Activated naive CD4-positive, alpha-beta T cell treated with anti-CD3 and anti-CD28 coated beads, Interleukin-2, amount 50 U/mL, for 72 hours (primary cell): ENCODE results near the gene BASP1. TPM values are rescaled to one million over a fixed set of nuclear protein-coding genes. Genes with fewer than 3 reads are reported as not detected.
"Not testable (repeated sequence)": the region's sequence is repeated elsewhere in the genome, so short reads cannot be mapped to it uniquely, and the experiment has no call there.

Source experiments
- ATAC-seq, 2 donors: fragments of 150-1000 bp; cut with Tn5 transposase; 2 replicates each; pipeline ENCODE4 v1.10.0; 2021; ENCODE audit warnings: mild to moderate bottlenecking in 2 of 2, moderate library complexity in 2 of 2
- DNase-seq, 2 donors: peaks; one replicate each; pipeline ENCODE4 v3.0.0; 2021 to 2022; ENCODE audit warnings: low spot score in 2 of 2
- H3K27ac Mint-ChIP-seq, 2 donors: one replicate each; pipeline ENCODE4 v1.8.0; 2022; ENCODE audit warnings: mild to moderate bottlenecking in 2 of 2, mixed read lengths in 2 of 2
- H3K36me3 Mint-ChIP-seq, 2 donors: one replicate each; pipeline ENCODE4 v1.8.0; 2022; ENCODE audit warnings: mixed read lengths in 2 of 2
- H3K9me3 Mint-ChIP-seq, 2 donors: one replicate each; pipeline ENCODE4 v1.8.0; 2022; ENCODE audit warnings: mixed read lengths in 2 of 2
- total RNA-seq, 2 donors: library from RNA; stranded (reverse); gene quantifications; one replicate each; pipeline ENCODE4 v1.2.3, GENCODE V29; 2022

BASP1 gene
- total RNA-seq, 2 donors from 2014 or later: 0.16 to 0.76 TPM

DNA sequence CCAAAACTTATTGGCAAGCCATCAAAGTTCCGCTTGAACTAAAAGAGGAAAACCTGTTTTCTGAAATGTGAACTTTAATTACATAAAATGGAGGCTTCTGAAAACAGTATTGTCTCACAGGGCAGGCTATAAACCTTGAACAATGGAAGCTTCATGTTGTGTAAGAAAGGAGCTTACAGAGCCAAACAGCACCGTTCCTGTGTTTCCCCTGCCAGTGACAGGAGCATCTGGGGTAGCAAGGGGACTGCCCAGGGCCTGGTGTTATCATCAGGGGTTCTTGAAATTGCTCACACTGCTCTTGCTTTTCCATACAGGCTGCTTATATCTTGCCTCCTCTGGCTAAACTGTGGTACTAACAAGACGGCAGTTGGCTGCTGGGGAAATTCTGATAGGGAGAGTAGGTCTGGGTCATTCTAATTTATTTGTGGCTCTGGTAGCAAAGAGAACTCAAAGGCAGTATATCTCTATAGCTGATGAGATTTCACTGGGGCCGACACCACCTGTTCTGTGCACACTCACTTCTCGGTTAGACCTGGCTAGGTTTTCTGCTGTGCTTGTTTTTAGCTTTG lies 40.4 kb downstream of the BASP1 start:
- Mint-ChIP-seq H3K36me3 (no peaks in the 10 kb centered on the region), H3K9me3 (peaks cover 0 to 8% of the 10 kb centered on the region in 2 donors), H3K27ac (no peak overlapping the region)
- no peak for DNase-seq
- peak in 1 of 2 donors; percentile 40 for ATAC-seq

DNA sequence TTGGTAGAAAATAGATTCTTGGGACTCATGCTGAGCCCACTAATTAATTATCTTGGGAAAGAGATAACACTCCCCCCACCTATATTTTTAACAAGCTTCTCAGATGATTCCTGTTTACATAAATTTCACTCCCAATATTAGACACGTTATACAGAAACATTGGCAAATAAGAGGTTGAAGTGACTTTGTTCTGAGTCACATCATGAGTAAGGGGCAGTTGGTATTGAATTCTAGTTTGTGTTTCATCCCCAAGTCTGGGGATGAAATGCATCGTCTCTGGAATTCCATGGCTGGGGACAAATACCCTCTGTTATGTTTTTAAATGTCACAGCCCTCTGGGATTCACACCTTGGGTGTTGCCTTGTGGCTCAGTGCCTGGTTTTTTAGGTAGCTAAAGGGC lies 41.0 kb downstream of the BASP1 start:
- no peak for DNase-seq
- H3K9me3 Mint-ChIP-seq: peaks cover 0 to 9% of the 10 kb centered on the region in 2 donors
- ATAC-seq: no peak
- no peak overlapping the region for H3K27ac Mint-ChIP-seq
- H3K36me3 Mint-ChIP-seq: no peaks in the 10 kb centered on the region

DNA sequence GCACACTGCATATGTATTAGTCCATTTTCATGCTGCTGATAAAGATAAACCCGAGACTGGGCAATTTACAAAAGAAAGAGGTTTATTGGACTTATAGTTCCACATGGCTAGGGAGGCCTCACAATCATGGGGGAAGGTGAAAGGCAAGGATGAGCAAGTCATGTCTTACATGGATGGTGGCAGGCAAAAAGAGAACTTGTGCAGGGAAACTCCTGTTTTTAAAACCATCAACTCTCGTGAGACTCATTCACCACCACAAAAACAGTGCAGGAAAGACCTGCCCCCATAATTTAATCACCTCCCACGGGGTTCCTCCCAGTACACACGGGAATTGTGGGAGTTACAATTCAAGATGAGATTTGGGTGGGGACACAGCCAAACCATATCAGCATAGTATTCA lies 41.6 kb downstream of the BASP1 start:
- not testable (repeated sequence) for H3K9me3 Mint-ChIP-seq, H3K36me3 Mint-ChIP-seq, H3K27ac Mint-ChIP-seq, DNase-seq, ATAC-seq

DNA sequence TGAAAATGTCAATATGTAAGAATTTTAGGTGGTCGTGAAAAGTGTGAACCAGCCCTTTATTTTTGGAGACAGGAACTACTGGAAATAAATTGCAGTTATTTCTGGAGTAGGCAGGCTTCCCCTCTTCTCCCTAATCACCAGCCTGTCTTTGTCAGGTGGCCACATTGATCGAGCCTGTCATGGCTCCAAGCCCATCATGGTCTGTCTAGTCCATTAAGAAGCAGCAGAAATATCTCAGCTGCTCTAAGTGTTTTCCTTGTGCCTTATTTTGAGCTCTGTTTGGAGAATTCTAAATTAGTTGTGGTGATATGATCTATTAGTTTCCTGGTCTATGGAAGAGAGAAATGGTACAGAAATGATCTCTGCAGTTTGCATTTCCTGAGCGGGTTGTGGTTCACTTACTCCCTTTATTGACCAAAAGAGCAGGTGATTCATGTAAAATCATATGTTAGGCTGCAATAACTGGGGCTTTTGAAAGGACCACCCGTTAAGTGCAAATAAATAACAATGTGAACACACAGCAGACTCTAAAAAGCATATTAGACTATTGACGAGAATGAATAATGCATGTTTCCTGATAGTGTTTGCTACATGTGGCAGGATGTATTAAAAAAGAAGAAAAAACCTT lies 42.3 kb downstream of the BASP1 start:
- DNase-seq (no peak), ATAC-seq (no peak)
- Mint-ChIP-seq H3K9me3 (peaks cover 0 to 9% of the 10 kb centered on the region in 2 donors), H3K36me3 (no peaks in the 10 kb centered on the region), H3K27ac (no peak overlapping the region)

DNA sequence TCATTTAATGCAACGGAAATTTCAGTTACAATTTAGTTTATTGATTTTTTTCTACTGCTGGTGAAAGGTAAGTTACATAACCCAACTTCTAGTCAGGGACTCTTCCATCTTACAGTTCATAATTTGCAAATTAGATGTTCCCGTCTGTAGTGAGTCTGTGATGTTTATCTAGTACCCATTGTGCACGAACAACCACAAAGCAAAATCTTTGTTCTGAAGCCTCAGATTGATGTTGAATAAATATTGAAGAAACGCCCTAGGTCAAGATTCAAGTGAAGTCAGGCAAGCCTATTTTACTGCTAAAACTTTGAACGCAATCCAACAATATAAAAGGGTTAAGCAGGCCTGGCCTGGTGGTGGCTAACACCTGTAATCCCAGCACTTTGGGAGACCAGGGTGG lies 43.1 kb downstream of the BASP1 start:
- no peak overlapping the region for H3K27ac Mint-ChIP-seq
- DNase-seq (no peak), ATAC-seq (no peak)
- H3K36me3 Mint-ChIP-seq: no peaks in the 10 kb centered on the region
- peaks cover 0 to 9% of the 10 kb centered on the region in 2 donors for H3K9me3 Mint-ChIP-seq

DNA sequence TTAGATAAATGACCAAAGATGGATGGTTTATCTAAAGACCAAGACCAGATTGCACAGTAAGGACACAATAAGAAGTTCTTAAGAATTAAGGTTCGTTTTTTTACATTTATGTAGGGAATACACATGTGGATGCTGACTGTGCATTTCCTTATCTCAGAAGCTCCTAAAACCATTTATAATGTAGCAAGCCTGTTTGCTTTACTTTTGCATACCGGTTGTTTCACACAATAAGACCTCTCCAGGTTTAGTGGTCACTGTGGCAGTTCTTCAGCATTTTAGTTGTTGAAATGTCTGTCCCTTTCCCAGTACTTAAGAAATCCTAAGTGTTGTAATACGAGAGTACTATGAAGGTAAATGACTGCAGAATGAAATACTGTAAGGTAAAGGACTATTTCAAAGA lies 43.6 kb downstream of the BASP1 start:
- peaks cover 0 to 9% of the 10 kb centered on the region in 2 donors for H3K9me3 Mint-ChIP-seq
- DNase-seq (no peak), ATAC-seq (no peak)
- H3K27ac Mint-ChIP-seq: no peak overlapping the region
- H3K36me3 Mint-ChIP-seq: no peaks in the 10 kb centered on the region

DNA sequence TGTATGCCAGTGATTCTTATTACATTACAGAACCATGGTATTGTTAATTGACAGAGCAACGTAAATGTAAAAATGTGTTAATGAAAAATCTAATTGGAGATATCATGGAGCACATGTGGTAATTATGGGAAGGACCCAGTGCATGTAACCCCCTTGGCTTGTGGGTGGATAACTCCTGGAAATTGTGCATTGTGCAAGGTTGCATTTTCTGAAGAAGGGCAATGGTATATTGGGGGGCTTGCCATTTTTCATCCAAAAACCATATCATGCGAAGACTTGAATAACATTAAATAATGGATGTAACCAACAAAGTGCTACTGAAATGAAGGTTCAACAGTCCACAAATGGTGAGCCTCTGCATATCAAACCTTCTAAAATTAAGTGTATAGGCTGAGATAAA lies 47.6 kb downstream of the BASP1 start:
- no peak for DNase-seq

DNA sequence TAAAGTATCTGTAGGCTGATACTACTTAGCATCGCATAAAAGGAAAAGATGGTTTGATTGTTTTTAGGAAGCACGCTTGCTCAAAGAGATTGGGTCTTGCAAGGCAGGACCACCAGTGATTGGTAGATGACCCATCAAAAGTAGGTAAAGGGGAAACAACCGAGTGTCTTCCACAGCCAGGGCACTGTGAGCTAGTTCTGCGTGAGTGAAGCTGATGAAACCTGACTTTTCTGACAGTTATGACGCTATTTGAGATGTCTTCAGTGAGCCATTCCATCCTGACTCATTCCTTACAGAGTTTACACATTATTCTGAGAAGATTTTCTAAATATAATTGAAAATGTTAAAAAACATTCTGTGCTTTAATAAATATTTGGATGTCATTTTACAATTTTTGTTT lies 49.7 kb downstream of the BASP1 start:
- DNase-seq (no peak), ATAC-seq (no peak)
- Mint-ChIP-seq H3K27ac (no peak overlapping the region), H3K9me3 (peaks cover 0 to 4% of the 10 kb centered on the region in 2 donors), H3K36me3 (no peaks in the 10 kb centered on the region)

More for the DNA sequence above, 47.6 kb downstream of the BASP1 start:
- Mint-ChIP-seq H3K36me3 (no peaks in the 10 kb centered on the region), H3K9me3 (peaks cover 0 to 9% of the 10 kb centered on the region in 2 donors), H3K27ac (no peak overlapping the region)
- no peak for ATAC-seq

DNA sequence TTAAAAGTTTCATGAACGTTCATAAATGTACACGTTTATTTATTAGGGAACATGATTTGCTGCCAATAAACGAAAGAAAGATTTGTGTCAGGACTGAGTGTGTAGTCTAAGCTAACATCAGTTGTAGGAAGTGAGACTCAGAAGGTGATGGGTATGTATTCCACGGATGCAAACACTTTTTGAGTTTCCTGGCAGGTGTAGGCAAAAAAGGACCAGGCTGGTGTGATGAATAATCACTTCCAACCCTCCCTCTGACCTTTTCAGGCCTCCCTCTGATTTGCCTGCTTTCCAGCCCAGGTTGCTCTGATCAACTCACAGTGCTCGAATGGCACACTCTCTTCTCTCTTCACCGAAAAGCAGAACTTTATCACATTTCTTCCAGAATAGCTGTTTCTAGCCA lies 51.8 kb downstream of the BASP1 start:
- ATAC-seq (no peak), DNase-seq (no peak)
- H3K9me3 Mint-ChIP-seq: no peaks in the 10 kb centered on the region
- no peak overlapping the region for H3K27ac Mint-ChIP-seq
- H3K36me3 Mint-ChIP-seq: no peaks in the 10 kb centered on the region

DNA sequence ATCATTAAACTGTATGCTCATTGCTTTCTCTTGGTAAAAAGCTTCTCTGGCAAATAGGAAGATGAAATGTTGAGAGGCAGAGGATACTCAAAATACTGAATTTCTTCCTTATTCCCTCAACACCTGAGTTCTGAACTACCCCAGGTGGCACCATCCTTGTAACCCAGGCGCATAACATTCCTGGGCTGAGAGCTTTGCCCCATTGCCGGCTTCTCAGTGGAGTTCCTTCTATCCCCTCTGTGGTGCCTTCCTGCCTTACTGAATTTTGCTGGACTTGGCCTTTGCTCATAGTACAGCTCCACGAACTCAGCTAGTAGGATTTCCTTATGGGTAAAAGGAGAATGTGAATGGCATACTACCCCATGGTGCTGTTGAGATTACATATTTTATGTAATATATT lies 54.7 kb downstream of the BASP1 start:
- no peak for DNase-seq
- no peak for ATAC-seq
- H3K27ac Mint-ChIP-seq: no peak overlapping the region
- H3K9me3 Mint-ChIP-seq: no peaks in the 10 kb centered on the region
- H3K36me3 Mint-ChIP-seq: no peaks in the 10 kb centered on the region

DNA sequence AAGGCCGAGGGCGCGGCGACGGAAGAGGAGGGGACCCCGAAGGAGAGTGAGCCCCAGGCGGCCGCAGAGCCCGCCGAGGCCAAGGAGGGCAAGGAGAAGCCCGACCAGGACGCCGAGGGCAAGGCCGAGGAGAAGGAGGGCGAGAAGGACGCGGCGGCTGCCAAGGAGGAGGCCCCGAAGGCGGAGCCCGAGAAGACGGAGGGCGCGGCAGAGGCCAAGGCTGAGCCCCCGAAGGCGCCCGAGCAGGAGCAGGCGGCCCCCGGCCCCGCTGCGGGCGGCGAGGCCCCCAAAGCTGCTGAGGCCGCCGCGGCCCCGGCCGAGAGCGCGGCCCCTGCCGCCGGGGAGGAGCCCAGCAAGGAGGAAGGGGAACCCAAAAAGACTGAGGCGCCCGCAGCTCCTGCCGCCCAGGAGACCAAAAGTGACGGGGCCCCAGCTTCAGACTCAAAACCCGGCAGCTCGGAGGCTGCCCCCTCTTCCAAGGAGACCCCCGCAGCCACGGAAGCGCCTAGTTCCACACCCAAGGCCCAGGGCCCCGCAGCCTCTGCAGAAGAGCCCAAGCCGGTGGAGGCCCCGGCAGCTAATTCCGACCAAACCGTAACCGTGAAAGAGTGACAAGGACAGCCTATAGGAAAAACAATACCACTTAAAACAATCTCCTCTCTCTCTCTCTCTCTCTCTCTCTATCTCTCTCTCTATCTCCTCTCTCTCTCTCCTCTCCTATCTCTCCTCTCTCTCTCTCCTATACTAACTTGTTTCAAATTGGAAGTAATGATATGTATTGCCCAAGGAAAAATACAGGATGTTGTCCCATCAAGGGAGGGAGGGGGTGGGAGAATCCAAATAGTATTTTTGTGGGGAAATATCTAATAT lies 58.1 kb downstream of the BASP1 start:
- ATAC-seq (no peak), DNase-seq (no peak)
- H3K9me3 Mint-ChIP-seq: no peaks in the 10 kb centered on the region
- no peaks in the 10 kb centered on the region for H3K36me3 Mint-ChIP-seq
- H3K27ac Mint-ChIP-seq: no peak overlapping the region

DNA sequence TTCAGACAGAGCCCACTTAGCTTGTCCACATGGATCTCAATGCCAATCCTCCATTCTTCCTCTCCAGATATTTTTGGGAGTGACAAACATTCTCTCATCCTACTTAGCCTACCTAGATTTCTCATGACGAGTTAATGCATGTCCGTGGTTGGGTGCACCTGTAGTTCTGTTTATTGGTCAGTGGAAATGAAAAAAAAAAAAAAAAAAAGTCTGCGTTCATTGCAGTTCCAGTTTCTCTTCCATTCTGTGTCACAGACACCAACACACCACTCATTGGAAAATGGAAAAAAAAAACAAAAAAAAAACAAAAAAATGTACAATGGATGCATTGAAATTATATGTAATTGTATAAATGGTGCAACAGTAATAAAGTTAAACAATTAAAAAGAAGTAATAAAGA lies 59.0 kb downstream of the BASP1 start:
- ATAC-seq: no peak
- H3K36me3 Mint-ChIP-seq: no peaks in the 10 kb centered on the region
- H3K9me3 Mint-ChIP-seq: no peaks in the 10 kb centered on the region
- H3K27ac Mint-ChIP-seq: no peak overlapping the region
- no peak for DNase-seq

DNA sequence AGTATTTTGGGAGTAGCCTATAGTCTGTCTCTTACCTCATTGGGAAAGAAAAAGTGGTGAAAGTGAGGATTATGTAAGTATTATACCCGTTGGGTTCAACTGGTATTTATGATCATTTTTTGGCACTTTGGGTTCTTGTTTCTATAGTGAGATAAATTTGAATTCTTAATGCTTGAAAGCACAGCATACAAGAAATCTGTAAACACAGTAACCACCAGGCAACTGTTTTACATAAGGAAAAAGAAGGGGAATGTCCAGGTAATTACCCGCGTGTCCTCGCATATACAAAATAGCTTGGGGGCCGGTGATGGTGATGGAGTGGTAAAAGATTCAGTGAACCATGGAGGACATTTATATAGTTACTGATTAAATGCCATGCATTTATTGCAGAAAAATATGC lies 60.5 kb downstream of the BASP1 start:
- H3K9me3 Mint-ChIP-seq: no peaks in the 10 kb centered on the region
- no peaks in the 10 kb centered on the region for H3K36me3 Mint-ChIP-seq
- ATAC-seq: no peak
- DNase-seq: no peak
- no peak overlapping the region for H3K27ac Mint-ChIP-seq

DNA sequence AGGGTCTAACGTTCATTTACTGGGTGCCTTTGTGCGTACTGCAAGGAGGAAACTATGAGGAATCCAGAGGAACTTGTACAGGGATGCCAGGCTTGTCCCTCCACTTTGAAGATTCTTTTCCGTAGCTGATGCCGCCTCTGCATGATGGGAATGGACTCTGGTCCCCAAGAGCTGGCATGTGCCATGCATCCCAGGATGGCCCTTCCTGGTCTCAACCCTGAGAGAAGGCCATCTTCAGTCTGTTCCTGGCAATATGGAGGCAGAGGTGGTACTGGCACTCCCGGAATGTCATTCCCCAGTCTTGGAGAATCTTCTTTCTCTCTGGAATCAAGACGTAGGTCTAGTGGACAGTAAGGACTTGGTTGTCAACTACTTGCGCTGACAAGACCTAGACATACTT lies 61.5 kb downstream of the BASP1 start:
- Mint-ChIP-seq H3K27ac (no peak overlapping the region), H3K9me3 (peaks cover 0 to 1% of the 10 kb centered on the region in 2 donors), H3K36me3 (no peaks in the 10 kb centered on the region)
- DNase-seq: no peak
- ATAC-seq: no peak

DNA sequence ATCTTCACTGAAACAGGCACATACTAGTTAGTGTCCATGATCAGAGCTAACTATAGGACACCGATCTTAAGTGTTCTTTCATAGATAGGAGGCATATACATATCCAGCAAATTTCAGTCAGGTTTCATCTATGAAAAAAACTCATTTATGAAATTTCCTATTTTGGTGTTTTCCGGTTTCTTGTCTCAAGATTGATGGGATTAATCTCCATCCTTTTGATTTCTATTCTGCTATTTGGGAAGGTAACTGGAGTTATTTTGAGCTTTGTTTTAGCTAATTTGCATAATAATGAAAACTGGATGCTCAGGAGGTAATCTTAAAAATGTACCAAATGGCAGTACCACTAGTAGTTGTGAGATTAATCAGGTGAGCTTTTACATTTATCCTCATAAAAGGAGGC lies 62.1 kb downstream of the BASP1 start:
- no peaks in the 10 kb centered on the region for H3K36me3 Mint-ChIP-seq
- DNase-seq: no peak
- no peak for ATAC-seq
- H3K27ac Mint-ChIP-seq: no peak overlapping the region
- H3K9me3 Mint-ChIP-seq: peaks cover 0 to 4% of the 10 kb centered on the region in 2 donors

DNA sequence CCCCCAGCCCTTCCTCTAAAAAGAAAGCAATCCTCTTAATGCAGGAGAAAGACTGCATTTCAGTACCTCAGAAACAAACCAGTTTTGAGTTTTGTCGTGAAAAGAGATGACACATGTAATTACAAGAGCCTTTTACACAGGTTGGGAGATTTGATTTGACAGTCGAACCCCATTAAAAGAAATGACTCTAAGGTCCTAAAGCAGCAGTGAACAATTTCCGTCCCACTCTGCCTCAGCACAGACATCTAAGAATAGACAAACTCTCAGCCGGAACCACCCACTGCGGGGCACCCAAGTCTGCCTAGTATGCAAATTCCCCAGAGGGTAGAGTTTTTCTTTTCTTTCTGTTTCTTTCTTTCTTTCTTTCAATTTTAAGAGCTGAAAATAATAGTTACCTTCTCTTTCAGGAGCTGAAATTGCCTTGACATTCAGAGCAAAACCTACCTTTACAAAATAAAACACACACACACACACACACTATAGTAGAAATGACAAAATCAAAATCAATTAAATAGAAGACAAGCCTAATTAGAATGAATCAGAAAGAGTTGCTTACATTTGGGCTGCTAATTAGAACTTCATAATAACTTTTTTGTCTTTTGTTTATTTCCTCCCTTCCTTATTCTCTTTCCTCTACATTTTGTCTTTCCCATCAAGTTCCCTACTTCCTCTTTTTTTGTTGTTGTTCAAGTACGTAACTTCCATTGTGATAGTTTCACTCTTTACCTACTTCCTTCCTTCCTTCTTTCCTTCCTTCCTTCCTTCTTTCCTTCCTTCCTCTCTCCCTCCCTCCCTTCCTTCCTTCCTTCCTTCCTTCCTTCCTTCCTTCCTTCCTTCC lies 65.1 kb downstream of the BASP1 start:
- Mint-ChIP-seq H3K36me3 (peaks cover 0 to 2% of the 10 kb centered on the region in 2 donors), H3K9me3 (peaks cover 2 to 4% of the 10 kb centered on the region in 2 donors), H3K27ac (no peak overlapping the region)
- DNase-seq (no peak), ATAC-seq (peak in 1 of 2 donors; percentile 37)

DNA sequence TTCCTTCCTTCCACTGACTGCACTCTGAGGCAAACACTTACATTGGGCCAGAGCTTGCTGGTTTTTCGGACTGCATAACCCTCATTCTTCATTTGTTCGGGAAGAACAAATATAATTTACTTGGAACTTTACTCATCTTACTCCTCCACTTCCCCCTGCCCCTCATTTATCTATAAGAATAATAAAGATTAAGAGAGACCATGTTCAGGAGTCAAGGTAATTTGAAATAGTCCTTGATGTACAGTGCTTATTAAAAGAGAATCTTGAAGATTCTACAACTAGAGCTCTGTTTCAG lies 65.6 kb downstream of the BASP1 start:
- H3K9me3 Mint-ChIP-seq: peaks cover 6 to 7% of the 10 kb centered on the region in 2 donors
- DNase-seq (no peak), ATAC-seq (no peak)
- no peak overlapping the region for H3K27ac Mint-ChIP-seq
- peaks cover 4 to 8% of the 10 kb centered on the region in 2 donors for H3K36me3 Mint-ChIP-seq
